GM21367 (cell line): ENCODE data around the gene SURF4.
"Not testable (repeated sequence)": the region's sequence is repeated elsewhere in the genome, so short reads cannot be mapped to it uniquely, and the experiment has no call there.

Experiments used
- ATAC-seq: cut with Tn5 transposase; IDR thresholded peaks from one replicate; pipeline ENCODE4 v1.9.1; 2021; ENCODE audit not compliant: unreplicated experiment

SURF4 gene

GRCh38 chr9:133397895-133398294, 22.0 kb upstream of the SURF4 start:
- no peak for ATAC-seq

GRCh38 chr9:133397370-133397769, 21.5 kb upstream of the SURF4 start:
- no peak for ATAC-seq

GRCh38 chr9:133396952-133397351, 21.1 kb upstream of the SURF4 start:
- ATAC-seq, result no peak

- ATAC-seq, result no peak
Observed at GRCh38 chr9:133394687-133395271, 18.9 kb upstream of the SURF4 start.

GRCh38 chr9:133393399-133393798, 17.5 kb upstream of the SURF4 start:
- ATAC-seq, result no peak

GRCh38 chr9:133392308-133392707, 16.4 kb upstream of the SURF4 start:
- ATAC-seq, result not testable (repeated sequence)

- not testable (repeated sequence) for ATAC-seq
Observed at GRCh38 chr9:133391449-133391848, 15.6 kb upstream of the SURF4 start.

GRCh38 chr9:133390713-133391112, 14.9 kb upstream of the SURF4 start:
- ATAC-seq, result no peak

- no peak for ATAC-seq
Observed at GRCh38 chr9:133389562-133389961, 13.7 kb upstream of the SURF4 start.

GRCh38 chr9:133389025-133389557, 13.2 kb upstream of the SURF4 start:
- no peak for ATAC-seq

- no peak for ATAC-seq
Observed at GRCh38 chr9:133387680-133388079, 11.8 kb upstream of the SURF4 start.

- ATAC-seq, result no peak
Observed at GRCh38 chr9:133386338-133386737, 10.5 kb upstream of the SURF4 start.

- ATAC-seq, result no peak
Observed at GRCh38 chr9:133385452-133385851, 9.6 kb upstream of the SURF4 start.

GRCh38 chr9:133384736-133385321, 9.0 kb upstream of the SURF4 start:
- no peak for ATAC-seq

GRCh38 chr9:133383438-133383837, 7.6 kb upstream of the SURF4 start:
- no peak for ATAC-seq

- ATAC-seq, result no peak
Observed at GRCh38 chr9:133382507-133383141, 6.8 kb upstream of the SURF4 start.

GRCh38 chr9:133380734-133381133, 4.9 kb upstream of the SURF4 start:
- ATAC-seq, result no peak

GRCh38 chr9:133379153-133380086, 3.6 kb upstream of the SURF4 start:
- no peak for ATAC-seq

GRCh38 chr9:133378408-133378962, 2.6 kb upstream of the SURF4 start:
- ATAC-seq, result no peak

- no peak for ATAC-seq
Observed at GRCh38 chr9:133377721-133378216, 1.9 kb upstream of the SURF4 start.

- not testable (repeated sequence) for ATAC-seq
Observed at GRCh38 chr9:133377280-133377679, 1.4 kb upstream of the SURF4 start.
